ENCODE data around the gene ERN1.

GRCh38 chr17:64001091-64001579 is 128.8 kb downstream of the ERN1 start:
- TF ChIP-seq, protein P1, sequence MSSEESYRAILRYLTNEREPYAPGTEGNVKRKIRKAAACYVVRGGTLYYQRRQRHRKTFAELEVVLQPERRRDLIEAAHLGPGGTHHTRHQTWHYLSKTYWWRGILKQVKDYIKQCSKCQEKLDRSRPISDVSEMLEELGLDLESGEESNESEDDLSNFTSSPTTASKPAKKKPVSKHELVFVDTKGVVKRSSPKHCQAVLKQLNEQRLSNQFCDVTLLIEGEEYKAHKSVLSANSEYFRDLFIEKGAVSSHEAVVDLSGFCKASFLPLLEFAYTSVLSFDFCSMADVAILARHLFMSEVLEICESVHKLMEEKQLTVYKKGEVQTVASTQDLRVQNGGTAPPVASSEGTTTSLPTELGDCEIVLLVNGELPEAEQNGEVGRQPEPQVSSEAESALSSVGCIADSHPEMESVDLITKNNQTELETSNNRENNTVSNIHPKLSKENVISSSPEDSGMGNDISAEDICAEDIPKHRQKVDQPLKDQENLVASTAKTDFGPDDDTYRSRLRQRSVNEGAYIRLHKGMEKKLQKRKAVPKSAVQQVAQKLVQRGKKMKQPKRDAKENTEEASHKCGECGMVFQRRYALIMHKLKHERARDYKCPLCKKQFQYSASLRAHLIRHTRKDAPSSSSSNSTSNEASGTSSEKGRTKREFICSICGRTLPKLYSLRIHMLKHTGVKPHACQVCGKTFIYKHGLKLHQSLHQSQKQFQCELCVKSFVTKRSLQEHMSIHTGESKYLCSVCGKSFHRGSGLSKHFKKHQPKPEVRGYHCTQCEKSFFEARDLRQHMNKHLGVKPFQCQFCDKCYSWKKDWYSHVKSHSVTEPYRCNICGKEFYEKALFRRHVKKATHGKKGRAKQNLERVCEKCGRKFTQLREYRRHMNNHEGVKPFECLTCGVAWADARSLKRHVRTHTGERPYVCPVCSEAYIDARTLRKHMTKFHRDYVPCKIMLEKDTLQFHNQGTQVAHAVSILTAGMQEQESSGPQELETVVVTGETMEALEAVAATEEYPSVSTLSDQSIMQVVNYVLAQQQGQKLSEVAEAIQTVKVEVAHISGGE (tag by site-specific recombination; conservative IDR thresholded peaks at IDR 0.05; ENCODE audit: low read depth), result no peak
- TF ChIP-seq, protein P2, sequence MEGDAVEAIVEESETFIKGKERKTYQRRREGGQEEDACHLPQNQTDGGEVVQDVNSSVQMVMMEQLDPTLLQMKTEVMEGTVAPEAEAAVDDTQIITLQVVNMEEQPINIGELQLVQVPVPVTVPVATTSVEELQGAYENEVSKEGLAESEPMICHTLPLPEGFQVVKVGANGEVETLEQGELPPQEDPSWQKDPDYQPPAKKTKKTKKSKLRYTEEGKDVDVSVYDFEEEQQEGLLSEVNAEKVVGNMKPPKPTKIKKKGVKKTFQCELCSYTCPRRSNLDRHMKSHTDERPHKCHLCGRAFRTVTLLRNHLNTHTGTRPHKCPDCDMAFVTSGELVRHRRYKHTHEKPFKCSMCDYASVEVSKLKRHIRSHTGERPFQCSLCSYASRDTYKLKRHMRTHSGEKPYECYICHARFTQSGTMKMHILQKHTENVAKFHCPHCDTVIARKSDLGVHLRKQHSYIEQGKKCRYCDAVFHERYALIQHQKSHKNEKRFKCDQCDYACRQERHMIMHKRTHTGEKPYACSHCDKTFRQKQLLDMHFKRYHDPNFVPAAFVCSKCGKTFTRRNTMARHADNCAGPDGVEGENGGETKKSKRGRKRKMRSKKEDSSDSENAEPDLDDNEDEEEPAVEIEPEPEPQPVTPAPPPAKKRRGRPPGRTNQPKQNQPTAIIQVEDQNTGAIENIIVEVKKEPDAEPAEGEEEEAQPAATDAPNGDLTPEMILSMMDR (tag by site-specific recombination; IDR thresholded peaks at IDR 0.05), result no peak
- TF ChIP-seq ZBTB26 (tag by site-specific recombination; optimal IDR thresholded peaks at IDR 0.05), result no peak
- TF ChIP-seq ZNF660 (tag by site-specific recombination; IDR thresholded peaks at IDR 0.05), result no peak
- TF ChIP-seq, protein P3, sequence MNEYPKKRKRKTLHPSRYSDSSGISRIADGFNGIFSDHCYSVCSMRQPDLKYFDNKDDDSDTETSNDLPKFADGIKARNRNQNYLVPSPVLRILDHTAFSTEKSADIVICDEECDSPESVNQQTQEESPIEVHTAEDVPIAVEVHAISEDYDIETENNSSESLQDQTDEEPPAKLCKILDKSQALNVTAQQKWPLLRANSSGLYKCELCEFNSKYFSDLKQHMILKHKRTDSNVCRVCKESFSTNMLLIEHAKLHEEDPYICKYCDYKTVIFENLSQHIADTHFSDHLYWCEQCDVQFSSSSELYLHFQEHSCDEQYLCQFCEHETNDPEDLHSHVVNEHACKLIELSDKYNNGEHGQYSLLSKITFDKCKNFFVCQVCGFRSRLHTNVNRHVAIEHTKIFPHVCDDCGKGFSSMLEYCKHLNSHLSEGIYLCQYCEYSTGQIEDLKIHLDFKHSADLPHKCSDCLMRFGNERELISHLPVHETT (tag by site-specific recombination; IDR thresholded peaks at IDR 0.05), result no peak
- TF ChIP-seq ZNF404 (tag by site-specific recombination; IDR thresholded peaks at IDR 0.05), result no peak

All from HEK293 (cell line).